ENCODE data around the gene SYT3.

SYT3 gene

DNA sequence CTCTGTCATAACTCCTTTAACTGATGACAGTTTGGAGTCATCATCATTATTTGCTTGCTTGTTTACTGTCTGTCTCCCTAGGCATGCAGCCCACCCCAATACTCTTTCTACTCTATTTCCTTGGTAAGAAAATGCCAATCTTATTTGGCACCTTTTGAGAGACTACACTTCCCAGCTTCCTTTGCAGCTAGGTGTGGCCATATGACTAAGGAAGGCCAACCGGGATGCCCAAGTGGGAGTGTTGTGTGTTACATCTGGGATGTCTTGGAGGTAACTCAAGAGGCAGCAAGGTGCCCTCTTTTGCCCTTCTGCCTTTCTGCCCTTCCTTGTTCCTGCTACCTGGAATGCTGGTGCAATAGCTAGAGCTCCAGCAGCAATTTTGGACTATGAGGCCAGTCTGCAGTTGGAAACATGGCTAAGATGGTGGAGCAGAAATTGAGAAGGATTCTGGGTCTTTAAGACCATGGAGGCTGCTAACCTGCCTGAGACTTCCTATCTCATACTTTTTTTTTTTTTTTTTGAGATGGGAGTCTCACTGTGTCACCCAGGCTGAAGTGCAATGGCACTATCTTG is 37.0 kb upstream of the SYT3 start:
- no peak for DNase-seq (ENCODE audit: low read depth)
- no peak overlapping the region for H3K4me3 ChIP-seq (ENCODE audit: low read depth, low read length)
- TF ChIP-seq, protein P1, sequence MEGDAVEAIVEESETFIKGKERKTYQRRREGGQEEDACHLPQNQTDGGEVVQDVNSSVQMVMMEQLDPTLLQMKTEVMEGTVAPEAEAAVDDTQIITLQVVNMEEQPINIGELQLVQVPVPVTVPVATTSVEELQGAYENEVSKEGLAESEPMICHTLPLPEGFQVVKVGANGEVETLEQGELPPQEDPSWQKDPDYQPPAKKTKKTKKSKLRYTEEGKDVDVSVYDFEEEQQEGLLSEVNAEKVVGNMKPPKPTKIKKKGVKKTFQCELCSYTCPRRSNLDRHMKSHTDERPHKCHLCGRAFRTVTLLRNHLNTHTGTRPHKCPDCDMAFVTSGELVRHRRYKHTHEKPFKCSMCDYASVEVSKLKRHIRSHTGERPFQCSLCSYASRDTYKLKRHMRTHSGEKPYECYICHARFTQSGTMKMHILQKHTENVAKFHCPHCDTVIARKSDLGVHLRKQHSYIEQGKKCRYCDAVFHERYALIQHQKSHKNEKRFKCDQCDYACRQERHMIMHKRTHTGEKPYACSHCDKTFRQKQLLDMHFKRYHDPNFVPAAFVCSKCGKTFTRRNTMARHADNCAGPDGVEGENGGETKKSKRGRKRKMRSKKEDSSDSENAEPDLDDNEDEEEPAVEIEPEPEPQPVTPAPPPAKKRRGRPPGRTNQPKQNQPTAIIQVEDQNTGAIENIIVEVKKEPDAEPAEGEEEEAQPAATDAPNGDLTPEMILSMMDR (conservative IDR thresholded peaks at IDR 0.05; ENCODE audit: low read depth, low read length), result no peak

DNA sequence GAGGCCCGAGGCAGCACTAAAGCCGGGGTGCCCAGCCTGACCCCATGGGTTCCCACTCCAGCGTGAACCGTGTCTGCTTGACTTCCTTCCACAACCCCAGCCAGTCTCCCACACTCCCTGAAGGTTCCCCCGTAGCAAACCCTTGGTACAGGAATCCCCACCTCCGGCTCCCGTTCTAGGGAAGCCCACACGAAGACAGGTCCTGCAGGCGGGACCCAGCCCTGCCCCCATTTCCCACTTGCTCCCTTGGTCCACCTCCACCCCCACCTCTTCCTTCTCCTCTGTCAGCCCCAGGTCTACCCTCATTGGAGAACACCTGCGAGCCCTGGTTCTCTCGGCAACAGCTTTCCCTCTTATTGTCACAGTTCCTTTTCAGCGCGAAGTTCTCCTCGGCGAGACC is 33.4 kb upstream of the SYT3 start:
- TF ChIP-seq, protein P1 (conservative IDR thresholded peaks at IDR 0.05; ENCODE audit: low read depth, low read length), result no peak
- no peak for DNase-seq (ENCODE audit: low read depth)
- H3K4me3 ChIP-seq (ENCODE audit: low read depth, low read length), result no peak overlapping the region

DNA sequence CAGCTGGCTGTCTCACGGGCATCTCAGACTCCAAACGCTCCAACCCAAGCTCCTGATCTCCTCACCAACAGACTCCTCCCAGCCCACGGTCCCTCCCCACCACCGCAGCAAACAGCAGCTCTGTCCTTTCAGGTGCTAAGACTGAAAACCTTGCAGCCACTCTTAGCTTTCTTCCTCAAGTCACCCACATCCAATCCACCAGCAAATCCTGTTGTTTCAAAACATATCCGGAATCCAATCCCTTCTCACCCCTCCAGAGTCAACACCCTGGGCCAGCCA is 30.4 kb upstream of the SYT3 start:
- H3K4me3 ChIP-seq (ENCODE audit: low read depth, low read length), result no peak overlapping the region
- DNase-seq (ENCODE audit: low read depth), result no peak
- TF ChIP-seq, protein P1 (conservative IDR thresholded peaks at IDR 0.05; ENCODE audit: low read depth, low read length), result no peak

DNA sequence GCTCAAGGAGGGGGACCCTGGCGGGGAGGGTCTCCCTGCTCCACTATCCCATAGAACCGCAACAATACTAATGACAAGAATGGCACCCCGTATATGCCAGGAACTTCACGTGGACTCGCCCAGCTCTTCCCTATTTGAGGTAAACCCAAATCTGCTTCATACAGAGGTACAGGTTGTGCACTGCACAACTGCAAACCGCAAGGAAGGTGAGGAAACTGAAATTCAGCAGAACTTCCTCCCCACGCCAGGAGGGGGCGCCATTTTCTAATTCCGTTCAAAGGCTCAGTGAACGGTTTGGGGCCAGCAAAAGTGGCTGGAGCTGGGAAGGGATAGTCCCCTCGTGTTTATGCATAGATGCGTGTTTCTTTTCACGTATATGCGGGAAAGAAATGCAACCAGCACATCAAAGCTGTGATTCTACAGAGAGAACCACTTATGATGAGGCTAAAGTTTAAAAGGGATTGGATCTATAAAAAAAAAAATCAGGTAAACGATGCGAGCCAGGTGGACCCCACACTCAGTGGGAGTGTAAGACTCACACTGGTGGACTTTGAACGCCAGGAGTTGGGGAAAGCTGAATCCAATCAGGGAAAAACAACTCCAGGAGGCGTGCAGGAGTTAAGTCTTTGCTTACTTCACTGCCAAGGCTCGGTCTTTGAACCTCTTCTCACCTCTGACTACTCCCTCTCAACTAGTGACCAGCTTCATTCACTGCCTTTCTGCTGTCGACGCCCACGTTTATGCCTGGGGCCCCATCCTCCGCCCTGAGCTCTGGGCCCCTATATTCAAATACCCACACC is 29.8 kb upstream of the SYT3 start:
- H3K4me3 ChIP-seq (ENCODE audit: low read depth, low read length), result no peak overlapping the region
- DNase-seq (ENCODE audit: low read depth), result peak; percentile 34
- TF ChIP-seq, protein P1 (conservative IDR thresholded peaks at IDR 0.05; ENCODE audit: low read depth, low read length), result peak; percentile 85

GRCh38 chr19:50668879-50669278 is 29.2 kb upstream of the SYT3 start:
- H3K4me3 ChIP-seq (ENCODE audit: low read depth, low read length), result no peak overlapping the region
- no peak for DNase-seq (ENCODE audit: low read depth)
- TF ChIP-seq, protein P1 (conservative IDR thresholded peaks at IDR 0.05; ENCODE audit: low read depth, low read length), result no peak

DNA sequence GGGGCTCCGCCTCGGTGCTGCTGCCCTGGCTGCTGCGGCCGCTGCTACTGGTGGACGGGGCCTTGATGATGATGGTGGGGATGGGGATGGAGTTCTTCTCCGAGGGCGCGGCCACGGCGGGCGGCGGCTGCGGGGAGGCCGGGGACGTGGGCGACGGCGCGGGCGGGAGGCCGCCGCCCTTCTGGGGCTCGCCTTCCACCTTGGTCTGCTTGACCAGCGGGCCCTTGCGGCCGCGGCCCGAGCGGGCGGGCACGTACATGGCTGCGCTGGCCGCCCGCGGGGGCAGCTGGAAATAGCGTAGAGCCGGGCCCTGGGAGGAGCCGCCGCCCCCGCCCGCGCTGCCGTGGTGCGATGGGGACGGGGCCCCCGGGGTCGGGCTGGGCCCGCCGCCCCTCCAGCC is 28.7 kb upstream of the SYT3 start:
- TF ChIP-seq, protein P1 (conservative IDR thresholded peaks at IDR 0.05; ENCODE audit: low read depth, low read length), result no peak
- DNase-seq (ENCODE audit: low read depth), result no peak
- H3K4me3 ChIP-seq (ENCODE audit: low read depth, low read length), result no peak overlapping the region

- DNase-seq (ENCODE audit: low read depth), result no peak
- TF ChIP-seq, protein P1 (conservative IDR thresholded peaks at IDR 0.05; ENCODE audit: low read depth, low read length), result no peak
- no peak overlapping the region for H3K4me3 ChIP-seq (ENCODE audit: low read depth, low read length)
Measured at GRCh38 chr19:50667759-50668231, 28.1 kb upstream of the SYT3 start.
